ENCODE data around the gene TGFBR3L. TPM values are rescaled to one million over a fixed set of nuclear protein-coding genes. Genes with fewer than 3 reads are reported as not detected.

The TGFBR3L gene
- total and polyA plus RNA-seq, 2 donors (not counting 3 experiments of a cell fraction or from before 2014, with no cell fraction given): 0.35 TPM; not detected in 1

DNA sequence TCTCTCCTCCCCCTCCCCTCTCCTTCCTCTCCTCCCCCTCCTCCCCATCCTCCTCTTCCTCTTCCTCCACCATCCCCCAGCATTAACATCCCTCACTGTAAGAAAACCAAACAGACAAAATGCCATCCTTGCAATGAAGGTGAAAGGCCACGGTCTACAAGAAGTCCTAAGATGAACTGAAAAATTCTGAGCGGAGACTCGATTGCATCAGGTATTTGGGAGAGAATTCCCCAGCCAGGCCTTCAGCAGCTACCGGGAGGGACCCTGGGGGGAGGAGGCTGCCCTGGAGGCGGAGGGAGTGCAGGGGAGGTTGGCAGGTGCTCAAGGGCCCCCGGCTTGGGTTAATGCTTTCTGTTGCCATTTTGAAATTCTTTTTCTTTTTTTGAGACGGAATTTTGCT is 38.9 kb downstream of the TGFBR3L start:
- no peak overlapping the region for H3K4me2 ChIP-seq (ENCODE audit: insufficient read depth, low read length)
- POLR2A ChIA-PET: interaction anchor here (1.5 kb wide), 1 partner anchor 9 kb away, joined by 4 read pairs; no protein-coding TSS in a partner anchor
- no TSS peak for BruUV-seq (replicated peaks)

DNA sequence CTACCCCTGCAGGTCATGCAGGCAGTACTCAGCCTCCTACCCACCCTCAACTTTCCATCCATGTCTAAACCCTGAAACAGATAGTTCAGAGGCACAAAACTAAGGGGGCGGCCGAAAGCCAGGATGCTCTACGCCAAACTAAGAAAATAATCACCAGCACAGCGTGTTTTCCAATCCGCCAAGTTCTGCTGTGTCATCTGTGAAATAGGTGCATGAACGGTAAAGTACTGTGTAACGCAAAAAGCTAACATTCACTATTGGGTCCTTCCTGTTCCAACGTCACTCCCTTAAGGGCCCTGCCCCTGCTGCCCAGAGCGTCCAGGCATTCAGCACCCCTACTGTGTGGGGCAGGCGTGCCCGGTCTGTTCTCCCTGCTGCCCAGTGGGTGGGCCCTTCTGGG is 41.1 kb downstream of the TGFBR3L start:
- Histone ChIP-seq H3K79me2 (ENCODE audit: control insufficient read depth, insufficient read depth, low read length) (no peaks in the 10 kb centered on the region), H4K20me1 (replicated peaks; ENCODE audit: control insufficient read depth, extremely low read depth, insufficient read depth, low read length) (no peaks in the 10 kb centered on the region), H3K36me3 (ENCODE audit: control insufficient read depth in 2 of 2, extremely low read depth in 1 of 2, insufficient read depth in 2 of 2, low read length in 2 of 2) (peaks cover 0 to under 1% of the 10 kb centered on the region in 2 experiments), H3K4me1 (ENCODE audit: control insufficient read depth, extremely low read depth, insufficient read depth, low read length) (peaks cover 5% of the 10 kb centered on the region), H3K9me3 (replicated peaks; ENCODE audit: control insufficient read depth, insufficient read depth, low read length) (no peaks in the 10 kb centered on the region), H3K27ac (ENCODE audit: insufficient read depth, low read depth, low read length) (no peak overlapping the region), H3K4me2 (ENCODE audit: insufficient read depth, low read length) (no peak overlapping the region), H3K9me1 (replicated peaks; ENCODE audit: control insufficient read depth, extremely low read depth, insufficient read depth, low read length) (no peaks in the 10 kb centered on the region), H3K4me3 (replicated peaks in 1 of 3; ENCODE audit: insufficient read depth in 1 of 3, low read depth in 1 of 3, low read length in 3 of 3) (no peak overlapping the region), H3K9ac (replicated peaks; ENCODE audit: extremely low read depth, insufficient read depth, low read length) (no peak overlapping the region), H3K27me3 (ENCODE audit: control insufficient read depth in 2 of 2, insufficient read depth in 2 of 2, low read length in 2 of 2) (no peaks in the 10 kb centered on the region), H2AFZ (ENCODE audit: low read depth, low read length) (no peak overlapping the region)
- TF ChIP-seq MYC (IDR thresholded peaks at IDR 0.05; ENCODE audit: low read depth, low read length) (no peak), POLR2A (IDR thresholded peaks at IDR 0.05; ENCODE audit: low read depth, low read length) (no peak)
- CTCF ChIA-PET: interaction anchor here (1.0 to 4.6 kb wide), 2 partner anchors 12 to 14 kb away, joined by 3 to 33 read pairs; partner anchors contain the start of gene TIMM44
- intact Hi-C loops (cut with micrococcal nuclease) (no loop called here), dilution Hi-C loops (cut with MboI; ENCODE audit: extremely low pct_ligation_motif_present, low sequenced_read_pairs) (no loop called here)
- FAIRE-seq: no peak
- POLR2A ChIA-PET: no interaction called here
- no TSS peak for BruUV-seq (replicated peaks)
- DNase-seq (ENCODE audit: low read depth, low spot score): no peak

More for the DNA sequence above, 38.9 kb downstream of the TGFBR3L start:
- no peaks in the 10 kb centered on the region for H3K9me1 ChIP-seq (replicated peaks; ENCODE audit: control insufficient read depth, extremely low read depth, insufficient read depth, low read length)
- H3K79me2 ChIP-seq (ENCODE audit: control insufficient read depth, insufficient read depth, low read length): no peaks in the 10 kb centered on the region
- DNase-seq (ENCODE audit: low read depth, low spot score) (no peak), FAIRE-seq (no peak)
- TF ChIP-seq, protein P1, sequence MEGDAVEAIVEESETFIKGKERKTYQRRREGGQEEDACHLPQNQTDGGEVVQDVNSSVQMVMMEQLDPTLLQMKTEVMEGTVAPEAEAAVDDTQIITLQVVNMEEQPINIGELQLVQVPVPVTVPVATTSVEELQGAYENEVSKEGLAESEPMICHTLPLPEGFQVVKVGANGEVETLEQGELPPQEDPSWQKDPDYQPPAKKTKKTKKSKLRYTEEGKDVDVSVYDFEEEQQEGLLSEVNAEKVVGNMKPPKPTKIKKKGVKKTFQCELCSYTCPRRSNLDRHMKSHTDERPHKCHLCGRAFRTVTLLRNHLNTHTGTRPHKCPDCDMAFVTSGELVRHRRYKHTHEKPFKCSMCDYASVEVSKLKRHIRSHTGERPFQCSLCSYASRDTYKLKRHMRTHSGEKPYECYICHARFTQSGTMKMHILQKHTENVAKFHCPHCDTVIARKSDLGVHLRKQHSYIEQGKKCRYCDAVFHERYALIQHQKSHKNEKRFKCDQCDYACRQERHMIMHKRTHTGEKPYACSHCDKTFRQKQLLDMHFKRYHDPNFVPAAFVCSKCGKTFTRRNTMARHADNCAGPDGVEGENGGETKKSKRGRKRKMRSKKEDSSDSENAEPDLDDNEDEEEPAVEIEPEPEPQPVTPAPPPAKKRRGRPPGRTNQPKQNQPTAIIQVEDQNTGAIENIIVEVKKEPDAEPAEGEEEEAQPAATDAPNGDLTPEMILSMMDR (IDR thresholded peaks at IDR 0.05; ENCODE audit: extremely low read depth in 1 of 2, insufficient read depth in 1 of 2, low read depth in 1 of 2, low read length in 2 of 2): no peak
- TF ChIP-seq JUN (IDR thresholded peaks at IDR 0.05; ENCODE audit: borderline replicate concordance, insufficient read depth, insufficient read length, low read depth): no peak
- no peak for TF ChIP-seq MYC (IDR thresholded peaks at IDR 0.05; ENCODE audit: low read depth, low read length)
- no peak overlapping the region for H3K4me3 ChIP-seq (replicated peaks in 1 of 3; ENCODE audit: insufficient read depth in 1 of 3, low read depth in 1 of 3, low read length in 3 of 3)
- CTCF ChIA-PET: interaction anchor here (1.6 to 4.6 kb wide), 2 partner anchors 9 to 48 kb away, joined by 6 to 33 read pairs; partner anchors contain the start of gene TIMM44
- intact Hi-C loops (cut with micrococcal nuclease) (no loop called here), dilution Hi-C loops (cut with MboI; ENCODE audit: extremely low pct_ligation_motif_present, low sequenced_read_pairs) (no loop called here)
- no peaks in the 10 kb centered on the region for H3K9me3 ChIP-seq (replicated peaks; ENCODE audit: control insufficient read depth, insufficient read depth, low read length)
- no peaks in the 10 kb centered on the region for H4K20me1 ChIP-seq (replicated peaks; ENCODE audit: control insufficient read depth, extremely low read depth, insufficient read depth, low read length)
- H2AFZ ChIP-seq (ENCODE audit: low read depth, low read length): no peak overlapping the region
- H3K9ac ChIP-seq (replicated peaks; ENCODE audit: extremely low read depth, insufficient read depth, low read length): no peak overlapping the region
- H3K27me3 ChIP-seq (ENCODE audit: control insufficient read depth in 2 of 2, insufficient read depth in 2 of 2, low read length in 2 of 2): no peaks in the 10 kb centered on the region
- no peak overlapping the region for H3K27ac ChIP-seq (ENCODE audit: insufficient read depth, low read depth, low read length)
- H3K36me3 ChIP-seq (ENCODE audit: control insufficient read depth in 2 of 2, extremely low read depth in 1 of 2, insufficient read depth in 2 of 2, low read length in 2 of 2): no peaks in the 10 kb centered on the region
- peaks cover 5% of the 10 kb centered on the region for H3K4me1 ChIP-seq (ENCODE audit: control insufficient read depth, extremely low read depth, insufficient read depth, low read length)
